ENCODE data around the gene DGUOK.

DNA sequence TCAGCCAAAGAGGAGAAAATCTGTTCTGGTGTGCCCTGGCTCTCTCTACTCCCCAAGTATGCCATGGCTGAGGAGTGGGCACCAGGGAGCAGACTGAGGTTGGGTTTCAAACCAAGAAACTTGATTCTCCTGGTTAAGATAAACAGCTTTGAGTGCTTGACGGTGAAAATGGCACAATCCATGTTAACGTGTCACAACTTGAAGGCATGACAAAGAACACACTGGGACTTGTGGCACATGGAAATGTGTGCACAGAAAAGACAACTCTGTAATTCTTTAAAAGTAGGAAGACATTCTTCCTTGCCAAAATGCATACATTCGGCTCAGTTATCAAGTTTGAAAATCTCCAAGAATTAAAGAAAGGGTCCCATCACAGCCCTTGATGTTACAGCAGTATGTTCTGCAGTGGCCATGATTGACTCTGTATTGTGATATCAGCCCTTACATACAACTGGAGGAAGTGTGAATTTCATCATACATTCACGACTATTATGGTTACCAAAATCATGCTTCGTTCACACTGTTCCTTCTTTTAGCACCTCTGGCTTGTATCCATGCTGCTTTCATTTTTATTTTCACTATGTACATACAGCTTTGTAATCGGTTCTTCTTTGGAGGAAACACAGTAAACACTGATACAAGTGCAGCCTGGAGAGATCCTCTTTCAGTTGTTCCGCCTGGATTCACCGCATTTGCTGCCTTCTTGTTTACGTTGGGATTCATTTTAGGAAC lies 49.4 kb upstream of the DGUOK start:
- TF ChIP-seq, protein P1, sequence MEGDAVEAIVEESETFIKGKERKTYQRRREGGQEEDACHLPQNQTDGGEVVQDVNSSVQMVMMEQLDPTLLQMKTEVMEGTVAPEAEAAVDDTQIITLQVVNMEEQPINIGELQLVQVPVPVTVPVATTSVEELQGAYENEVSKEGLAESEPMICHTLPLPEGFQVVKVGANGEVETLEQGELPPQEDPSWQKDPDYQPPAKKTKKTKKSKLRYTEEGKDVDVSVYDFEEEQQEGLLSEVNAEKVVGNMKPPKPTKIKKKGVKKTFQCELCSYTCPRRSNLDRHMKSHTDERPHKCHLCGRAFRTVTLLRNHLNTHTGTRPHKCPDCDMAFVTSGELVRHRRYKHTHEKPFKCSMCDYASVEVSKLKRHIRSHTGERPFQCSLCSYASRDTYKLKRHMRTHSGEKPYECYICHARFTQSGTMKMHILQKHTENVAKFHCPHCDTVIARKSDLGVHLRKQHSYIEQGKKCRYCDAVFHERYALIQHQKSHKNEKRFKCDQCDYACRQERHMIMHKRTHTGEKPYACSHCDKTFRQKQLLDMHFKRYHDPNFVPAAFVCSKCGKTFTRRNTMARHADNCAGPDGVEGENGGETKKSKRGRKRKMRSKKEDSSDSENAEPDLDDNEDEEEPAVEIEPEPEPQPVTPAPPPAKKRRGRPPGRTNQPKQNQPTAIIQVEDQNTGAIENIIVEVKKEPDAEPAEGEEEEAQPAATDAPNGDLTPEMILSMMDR (IDR thresholded peaks at IDR 0.05) = no peak
- TF ChIP-seq TCF7L2 (IDR thresholded peaks at IDR 0.05; ENCODE audit: low read depth, low read length) (no peak), POLR2AphosphoS5 (IDR thresholded peaks at IDR 0.05; ENCODE audit: low read depth, low read length) (no peak), REST (IDR thresholded peaks at IDR 0.05; ENCODE audit: insufficient read depth in 1 of 2, low read depth in 2 of 2, low read length in 1 of 2) (no peak)
